CD4-positive, alpha-beta T cell treated with Interleukin-15 for 1 hour (primary cell): Measurements from ENCODE around the gene THEM5.

Experiments used
- DNase-seq: peaks from one replicate; pipeline ENCODE4 v3.0.0-alpha.2; 2020

THEM5 gene

GRCh38 chr1:151838222-151839081, 15.1 kb downstream of the THEM5 start:
- DNase-seq: no peak

- no peak for DNase-seq
These were observed 15.7 kb downstream of the THEM5 start for GRCh38 chr1:151837884-151838221.

GRCh38 chr1:151837197-151837596, 16.3 kb downstream of the THEM5 start:
- no peak for DNase-seq

GRCh38 chr1:151835596-151835995, 17.9 kb downstream of the THEM5 start:
- no peak for DNase-seq

- no peak for DNase-seq
These were observed 19.3 kb downstream of the THEM5 start for GRCh38 chr1:151834239-151834638.

GRCh38 chr1:151833172-151833900, 20.2 kb downstream of the THEM5 start:
- no peak for DNase-seq

- no peak for DNase-seq
These were observed 21.1 kb downstream of the THEM5 start for GRCh38 chr1:151832318-151832980.

GRCh38 chr1:151831605-151832004, 21.9 kb downstream of the THEM5 start, which contains the start of gene RORC:
RORC (minus strand) TSS chr1:151831802; CDS start chr1:151831764, 38 bp downstream.
- no peak for DNase-seq

GRCh38 chr1:151831256-151831591, 22.3 kb downstream of the THEM5 start:
- DNase-seq: no peak

GRCh38 chr1:151830055-151830454, 23.5 kb downstream of the THEM5 start:
- no peak for DNase-seq

GRCh38 chr1:151829352-151830046, 24.0 kb downstream of the THEM5 start:
- no peak for DNase-seq

- no peak for DNase-seq
These were observed 24.6 kb downstream of the THEM5 start for GRCh38 chr1:151828921-151829320.

- no peak for DNase-seq
These were observed 25.7 kb downstream of the THEM5 start for GRCh38 chr1:151827853-151828252.

GRCh38 chr1:151825751-151826660, 27.5 kb downstream of the THEM5 start:
- DNase-seq: no peak

GRCh38 chr1:151825204-151825603, 28.3 kb downstream of the THEM5 start:
- no peak for DNase-seq

- DNase-seq: no peak
These were observed 30.3 kb downstream of the THEM5 start for GRCh38 chr1:151823175-151823574.

GRCh38 chr1:151822404-151822803, 31.1 kb downstream of the THEM5 start:
- DNase-seq: no peak

GRCh38 chr1:151820940-151821339, 32.6 kb downstream of the THEM5 start:
- DNase-seq: no peak

GRCh38 chr1:151819976-151820623, 33.4 kb downstream of the THEM5 start:
- DNase-seq: no peak

GRCh38 chr1:151819227-151819835, 34.2 kb downstream of the THEM5 start:
- DNase-seq: no peak

GRCh38 chr1:151817353-151817730, 36.2 kb downstream of the THEM5 start:
- DNase-seq: no peak
